ENCODE results near the gene RPS15. TPM values are rescaled to one million over a fixed set of nuclear protein-coding genes. Genes with fewer than 3 reads are reported as not detected.

RPS15 gene
- total and polyA plus RNA-seq, 9 of the 15 experiments (the other 6 are each of a cell fraction or from before 2014, with no cell fraction given), result 605 to 2,791 (median 957) TPM

DNA sequence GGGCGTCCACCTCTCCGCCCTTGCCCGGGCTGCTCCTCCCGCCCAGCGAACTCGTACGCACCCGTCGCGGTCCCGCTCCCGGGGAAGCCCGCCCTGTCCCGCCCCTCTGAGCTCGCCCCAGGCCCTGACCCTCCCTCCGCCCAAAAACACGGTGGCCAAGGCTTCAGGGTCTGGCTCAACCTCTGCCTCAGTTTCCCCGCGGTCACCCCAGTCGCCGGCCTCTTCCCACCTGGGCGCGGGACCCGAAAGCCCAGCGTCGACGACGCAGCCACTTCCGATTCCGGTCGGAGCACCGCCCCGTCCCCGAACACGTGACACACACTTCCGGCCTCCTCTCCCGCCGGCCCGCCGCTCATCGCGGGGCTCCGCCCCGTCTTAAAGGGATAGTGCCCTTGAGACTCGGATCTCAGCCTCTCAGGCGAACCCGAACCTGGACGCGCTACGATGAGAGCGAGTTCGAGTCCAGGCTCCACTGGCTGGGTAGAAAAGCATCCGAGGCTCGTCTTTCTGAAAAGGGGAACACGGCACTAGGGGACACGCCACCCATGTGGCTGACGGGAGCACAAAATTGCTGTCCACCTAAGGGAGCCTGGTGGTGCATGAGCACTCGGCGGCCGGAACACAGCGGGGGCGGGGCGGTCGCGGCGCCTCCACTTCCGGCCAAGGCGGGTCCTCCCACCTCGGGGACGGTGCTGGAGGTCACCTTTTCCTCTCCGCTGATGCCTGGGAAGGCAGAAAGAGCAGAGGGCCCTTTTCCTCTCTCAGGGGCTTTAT, 40.9 kb downstream of the RPS15 start, which contains the start of gene C19orf25 (continued):
- TF ChIP-seq, protein P1, sequence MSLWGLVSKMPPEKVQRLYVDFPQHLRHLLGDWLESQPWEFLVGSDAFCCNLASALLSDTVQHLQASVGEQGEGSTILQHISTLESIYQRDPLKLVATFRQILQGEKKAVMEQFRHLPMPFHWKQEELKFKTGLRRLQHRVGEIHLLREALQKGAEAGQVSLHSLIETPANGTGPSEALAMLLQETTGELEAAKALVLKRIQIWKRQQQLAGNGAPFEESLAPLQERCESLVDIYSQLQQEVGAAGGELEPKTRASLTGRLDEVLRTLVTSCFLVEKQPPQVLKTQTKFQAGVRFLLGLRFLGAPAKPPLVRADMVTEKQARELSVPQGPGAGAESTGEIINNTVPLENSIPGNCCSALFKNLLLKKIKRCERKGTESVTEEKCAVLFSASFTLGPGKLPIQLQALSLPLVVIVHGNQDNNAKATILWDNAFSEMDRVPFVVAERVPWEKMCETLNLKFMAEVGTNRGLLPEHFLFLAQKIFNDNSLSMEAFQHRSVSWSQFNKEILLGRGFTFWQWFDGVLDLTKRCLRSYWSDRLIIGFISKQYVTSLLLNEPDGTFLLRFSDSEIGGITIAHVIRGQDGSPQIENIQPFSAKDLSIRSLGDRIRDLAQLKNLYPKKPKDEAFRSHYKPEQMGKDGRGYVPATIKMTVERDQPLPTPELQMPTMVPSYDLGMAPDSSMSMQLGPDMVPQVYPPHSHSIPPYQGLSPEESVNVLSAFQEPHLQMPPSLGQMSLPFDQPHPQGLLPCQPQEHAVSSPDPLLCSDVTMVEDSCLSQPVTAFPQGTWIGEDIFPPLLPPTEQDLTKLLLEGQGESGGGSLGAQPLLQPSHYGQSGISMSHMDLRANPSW (CRISPR knock-in tag; IDR thresholded peaks at IDR 0.05), result 0 out of 2 replicates have a peak, but pooled peaks have one; percentile 79
- peak; percentile 95 for TF ChIP-seq SP1 (CRISPR knock-in tag; IDR thresholded peaks at IDR 0.05)
- no peak for TF ChIP-seq ZNF644 (tag; IDR thresholded peaks at IDR 0.05; ENCODE audit: low read depth)
- TF ChIP-seq CEBPB (tag; IDR thresholded peaks at IDR 0.05), result no peak
- TF ChIP-seq ZBTB7A (IDR thresholded peaks at IDR 0.05; ENCODE audit: borderline replicate concordance, control insufficient read depth, low read depth, low read length), result no peak
- no peak for TF ChIP-seq ZNF696 (CRISPR knock-in tag; conservative IDR thresholded peaks at IDR 0.05)
- no peak for TF ChIP-seq FOXK1 (CRISPR knock-in tag; IDR thresholded peaks at IDR 0.05; ENCODE audit: borderline replicate concordance)
- no peak; the same call in 1 of the 2 replicates for TF ChIP-seq JUND (IDR thresholded peaks at IDR 0.05; ENCODE audit: borderline replicate concordance, low read depth, low read length)
- no peak; the same call in 2 of the 3 replicates for TF ChIP-seq JUND (tag; IDR thresholded peaks at IDR 0.05; ENCODE audit: borderline replicate concordance, low read depth, low read length)
- TF ChIP-seq, protein P2, sequence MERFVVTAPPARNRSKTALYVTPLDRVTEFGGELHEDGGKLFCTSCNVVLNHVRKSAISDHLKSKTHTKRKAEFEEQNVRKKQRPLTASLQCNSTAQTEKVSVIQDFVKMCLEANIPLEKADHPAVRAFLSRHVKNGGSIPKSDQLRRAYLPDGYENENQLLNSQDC (CRISPR knock-in tag; IDR thresholded peaks at IDR 0.05), result no peak; the same call in 1 of the 2 replicates

Data from K562 (cell line).